GM19463 (cell line): Measurements from ENCODE around the gene PDIA3.
"Not testable (repeated sequence)": the region's sequence is repeated elsewhere in the genome, so short reads cannot be mapped to it uniquely, and the experiment has no call there.

Experiments used
- ATAC-seq: cut with Tn5 transposase; IDR thresholded peaks from one replicate; pipeline ENCODE4 v1.9.1; 2021; ENCODE audit warnings: mild to moderate bottlenecking, moderate library complexity; ENCODE audit not compliant: unreplicated experiment

PDIA3 gene

DNA sequence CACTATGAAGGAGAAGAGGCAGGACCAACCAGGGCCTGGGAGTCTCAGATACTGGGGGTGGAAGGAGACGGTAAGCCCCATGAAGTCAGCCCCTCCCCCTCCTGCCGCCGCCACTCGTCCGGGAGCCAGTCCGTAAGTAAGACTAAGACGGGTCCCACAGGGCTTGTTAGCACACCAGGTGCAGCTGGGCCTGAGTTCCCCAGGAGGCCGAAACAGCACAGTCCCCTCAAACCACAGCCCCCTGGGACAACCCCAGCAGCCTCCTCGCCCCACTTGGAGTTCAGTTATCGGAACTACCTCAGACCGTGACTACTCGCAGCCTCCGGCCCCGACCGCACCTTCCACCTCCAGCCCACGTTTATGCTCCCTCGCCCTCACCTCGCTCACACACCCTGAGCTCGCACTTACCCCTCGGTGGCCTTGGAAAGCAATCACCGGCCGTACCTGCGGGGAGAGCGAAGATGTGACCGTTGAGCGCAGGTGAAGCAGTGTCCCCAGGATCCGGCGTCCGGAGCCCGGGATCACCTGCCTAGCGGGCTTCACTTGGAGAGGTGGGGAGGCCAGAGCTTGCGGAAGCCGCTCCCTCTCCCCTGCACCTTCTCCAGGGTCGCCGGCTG is 30.0 kb downstream of the PDIA3 start:
- ATAC-seq, result peak; percentile 58

DNA sequence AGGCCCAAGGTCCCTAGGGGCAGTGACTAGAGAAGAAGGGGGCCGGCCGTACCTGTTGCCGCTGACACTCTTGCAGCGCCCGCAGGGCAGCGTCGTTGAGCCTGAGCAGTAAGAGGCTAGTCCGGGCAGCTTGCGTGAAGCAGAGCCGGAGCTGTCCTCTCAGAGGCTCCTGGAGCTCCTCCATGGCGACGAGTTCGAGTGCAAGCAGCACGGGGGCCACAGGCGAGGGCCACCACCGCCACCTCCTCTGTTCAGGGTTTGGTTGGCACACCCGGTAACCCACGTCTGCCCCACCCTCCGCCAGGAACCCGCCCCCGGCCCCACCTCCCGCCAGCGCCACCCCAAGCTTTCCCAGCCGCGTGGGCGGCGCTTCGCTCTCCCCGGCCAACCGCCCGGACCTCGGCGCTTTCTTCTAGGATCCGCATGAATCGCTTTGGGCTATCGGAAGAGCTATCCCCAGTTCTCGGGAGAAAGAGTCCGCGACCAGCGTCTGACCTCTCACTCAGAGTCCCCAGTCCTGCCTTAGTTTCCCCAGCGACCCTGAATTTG is 30.6 kb downstream of the PDIA3 start, which contains the start of gene ELL3:
Gene ELL3, minus strand, starts transcription at position 249 of the 549 bp plus-strand sequence. Its CDS starts 65 bp downstream, at position 184.
- ATAC-seq, result peak; percentile 36

DNA sequence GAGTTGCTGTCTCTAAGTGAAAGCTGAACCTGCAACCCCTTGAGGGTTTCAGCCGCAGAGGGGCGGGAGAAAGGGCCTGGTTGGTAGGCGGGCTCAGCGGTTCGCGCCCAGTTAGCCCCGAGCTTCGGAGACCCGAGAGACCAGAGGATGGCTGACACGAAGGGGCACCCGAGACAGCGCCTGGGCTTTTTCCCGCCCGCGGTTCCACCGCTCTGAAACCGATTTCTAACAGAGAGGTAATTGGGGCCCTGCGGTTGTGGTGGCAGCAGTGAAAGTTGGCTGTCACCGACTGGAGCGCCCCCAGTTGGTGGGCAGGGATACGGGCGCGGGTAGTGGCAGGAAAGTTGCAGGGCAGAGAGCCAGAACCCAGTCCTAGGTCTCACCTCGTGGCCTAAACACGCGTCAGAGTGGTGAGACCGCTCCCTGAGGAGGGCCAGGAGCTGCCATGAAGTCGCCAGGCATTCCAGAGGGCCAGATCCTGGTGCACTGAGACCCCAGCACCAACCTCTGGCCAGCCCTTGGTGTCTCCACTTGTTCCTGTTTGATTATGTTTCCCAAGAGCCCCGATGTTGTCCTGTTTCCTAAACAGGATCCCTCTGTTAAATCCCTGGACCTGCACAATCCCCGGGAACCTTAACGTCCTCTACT is 31.2 kb downstream of the PDIA3 start:
- ATAC-seq, result peak; percentile 67

DNA sequence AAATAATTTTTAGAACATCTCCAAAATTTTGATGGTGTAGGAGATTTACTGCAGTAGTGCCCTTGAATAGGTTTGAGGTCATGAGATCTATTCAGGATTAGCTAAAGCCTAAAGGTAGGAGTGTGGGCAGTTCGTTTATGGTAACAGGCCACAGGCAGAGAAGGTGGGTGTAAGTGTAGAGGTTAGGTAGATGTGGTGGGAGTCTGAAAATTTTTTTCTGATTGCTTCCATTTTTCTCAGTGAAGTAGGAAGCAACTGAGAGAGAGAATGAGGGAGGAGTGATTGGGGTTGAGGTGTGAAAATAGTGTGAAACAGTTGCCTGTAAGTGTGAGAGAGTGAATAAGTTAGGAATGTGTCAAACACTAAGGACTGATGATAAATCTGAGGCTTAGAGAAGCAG is 32.8 kb downstream of the PDIA3 start:
- no peak for ATAC-seq

DNA sequence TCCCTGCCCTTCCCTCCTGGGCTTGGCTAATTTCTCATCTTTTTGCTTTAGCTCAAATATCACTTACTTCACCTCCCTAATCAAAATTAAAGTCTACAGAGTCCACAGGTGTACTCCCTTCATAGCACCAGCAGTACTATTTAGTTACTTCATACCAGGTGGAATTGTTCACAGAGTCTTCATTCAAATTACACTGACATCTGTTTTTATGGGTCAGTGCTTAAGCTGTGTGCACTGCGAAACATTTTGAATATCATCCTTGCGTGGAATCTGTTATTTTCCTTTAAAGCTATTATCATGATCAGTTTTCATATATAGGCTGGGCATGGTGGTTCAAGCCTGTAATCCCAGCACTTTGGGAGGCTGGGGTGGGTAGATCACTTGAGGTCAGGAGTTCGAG is 43.2 kb downstream of the PDIA3 start:
- no peak for ATAC-seq

DNA sequence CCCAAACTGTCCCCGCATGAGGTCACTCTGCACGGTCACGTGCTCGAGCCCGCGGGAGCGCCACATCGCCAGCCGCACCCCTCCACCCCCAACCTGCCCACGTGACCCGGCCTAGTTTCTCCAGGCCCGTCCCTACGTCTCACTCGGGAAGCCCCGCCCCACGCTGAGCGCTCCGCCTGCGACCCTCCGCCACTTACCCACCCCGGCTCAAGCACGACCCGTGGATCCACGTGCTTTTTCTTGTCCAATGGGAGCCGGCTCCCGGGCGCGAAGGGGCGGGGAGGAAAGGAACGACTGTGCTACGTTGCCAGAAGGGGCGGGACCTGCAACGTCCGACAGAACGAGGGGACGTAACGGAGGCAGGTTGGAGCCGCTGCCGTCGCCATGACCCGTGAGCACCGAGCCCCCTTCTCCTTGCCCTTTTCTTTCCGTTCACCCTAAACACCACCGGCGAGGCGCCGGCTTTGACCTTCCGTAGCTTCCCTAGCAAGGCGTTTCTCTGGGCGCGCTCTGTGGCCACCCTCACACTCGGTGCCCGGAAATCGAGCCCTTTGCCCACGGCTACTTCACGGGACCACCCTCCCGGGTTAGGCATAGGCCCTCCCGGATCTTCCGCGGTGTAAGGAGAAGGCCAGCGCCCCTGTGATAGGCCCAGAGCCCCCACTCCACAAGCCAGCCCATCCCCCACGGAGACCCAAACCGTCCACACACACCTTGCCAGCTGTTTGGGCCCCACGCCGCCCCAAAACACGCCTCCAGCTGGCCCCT is 45.9 kb downstream of the PDIA3 start, which contains the start of gene SERF2:
Gene SERF2, plus strand, starts transcription at position 328 of the 768 bp plus-strand sequence. Its CDS starts 57 bp downstream, at position 385.
- ATAC-seq, result peak; percentile 86

DNA sequence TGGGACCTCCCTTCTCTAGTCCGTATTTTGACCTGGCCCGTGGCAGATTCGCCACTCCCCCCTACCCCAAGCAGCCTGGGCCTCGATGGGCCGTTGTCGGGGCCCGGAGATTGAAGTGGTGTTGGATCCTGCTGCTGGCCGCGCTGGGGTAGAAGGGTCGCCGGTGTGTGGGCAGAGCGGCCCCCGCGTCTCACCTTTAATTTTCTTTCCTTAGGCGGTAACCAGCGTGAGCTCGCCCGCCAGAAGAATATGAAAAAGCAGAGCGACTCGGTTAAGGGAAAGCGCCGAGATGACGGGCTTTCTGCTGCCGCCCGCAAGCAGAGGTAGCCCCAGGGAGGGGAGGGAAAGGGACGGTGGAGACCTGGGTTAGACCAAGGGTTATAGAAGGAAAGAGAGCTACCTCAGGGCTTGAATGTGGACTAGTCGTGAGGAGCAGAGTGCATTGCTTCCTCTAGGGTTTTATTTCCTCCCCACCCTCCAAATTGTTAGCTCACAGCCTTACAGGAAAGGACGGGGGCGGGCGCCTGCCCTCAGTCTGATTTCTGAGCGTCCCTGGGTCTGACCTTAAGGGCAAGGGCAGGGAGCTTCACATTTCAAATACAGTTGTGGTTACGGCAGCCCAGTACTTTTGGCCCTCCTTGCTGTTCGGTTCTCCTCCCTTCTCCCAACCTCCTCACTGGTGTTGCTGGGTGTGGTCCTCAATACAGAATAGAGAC is 46.7 kb downstream of the PDIA3 start:
- ATAC-seq, result no peak

DNA sequence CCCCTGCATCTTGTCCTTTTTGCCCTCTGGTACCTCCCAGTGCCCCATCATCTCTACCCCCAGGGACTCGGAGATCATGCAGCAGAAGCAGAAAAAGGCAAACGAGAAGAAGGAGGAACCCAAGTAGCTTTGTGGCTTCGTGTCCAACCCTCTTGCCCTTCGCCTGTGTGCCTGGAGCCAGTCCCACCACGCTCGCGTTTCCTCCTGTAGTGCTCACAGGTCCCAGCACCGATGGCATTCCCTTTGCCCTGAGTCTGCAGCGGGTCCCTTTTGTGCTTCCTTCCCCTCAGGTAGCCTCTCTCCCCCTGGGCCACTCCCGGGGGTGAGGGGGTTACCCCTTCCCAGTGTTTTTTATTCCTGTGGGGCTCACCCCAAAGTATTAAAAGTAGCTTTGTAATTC is 47.4 kb downstream of the PDIA3 start:
- ATAC-seq, result no peak

DNA sequence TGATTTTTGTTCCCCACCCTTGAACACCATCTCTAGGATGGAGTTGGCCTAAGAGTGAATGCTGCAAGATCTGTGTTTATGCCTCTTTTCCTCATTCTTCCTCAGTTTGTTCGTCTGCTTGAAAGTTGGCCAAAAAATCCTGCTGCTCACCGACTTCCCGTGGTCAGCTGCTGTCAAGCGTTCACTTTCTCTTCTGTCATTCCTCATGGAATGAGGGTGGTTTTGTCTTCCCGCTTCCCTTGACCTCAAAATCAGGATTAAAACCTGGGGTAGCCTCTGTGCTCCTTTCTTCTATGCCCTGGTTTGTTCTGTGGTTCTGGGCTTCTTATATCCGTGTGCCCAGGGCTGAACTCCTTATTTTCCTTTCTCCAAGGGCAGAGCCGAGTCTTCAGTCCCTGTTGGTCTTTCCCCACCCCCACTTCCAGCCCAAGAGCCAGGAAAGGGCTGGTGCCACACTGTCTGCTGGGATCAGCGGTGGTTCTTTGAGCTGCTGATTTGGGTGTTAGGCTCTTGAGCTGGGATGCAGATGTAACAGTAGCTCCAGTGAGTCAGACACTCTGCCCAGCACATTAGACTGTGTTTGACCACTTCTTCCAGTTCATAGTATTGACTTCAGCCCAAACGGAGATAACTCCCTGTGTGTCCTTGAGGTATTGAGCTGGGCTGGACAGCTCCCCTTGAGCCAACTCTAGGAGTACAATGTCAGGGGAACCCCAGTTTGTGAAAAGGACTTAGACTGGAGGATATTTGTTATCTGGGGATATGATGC is 48.2 kb downstream of the PDIA3 start:
- ATAC-seq, result no peak

DNA sequence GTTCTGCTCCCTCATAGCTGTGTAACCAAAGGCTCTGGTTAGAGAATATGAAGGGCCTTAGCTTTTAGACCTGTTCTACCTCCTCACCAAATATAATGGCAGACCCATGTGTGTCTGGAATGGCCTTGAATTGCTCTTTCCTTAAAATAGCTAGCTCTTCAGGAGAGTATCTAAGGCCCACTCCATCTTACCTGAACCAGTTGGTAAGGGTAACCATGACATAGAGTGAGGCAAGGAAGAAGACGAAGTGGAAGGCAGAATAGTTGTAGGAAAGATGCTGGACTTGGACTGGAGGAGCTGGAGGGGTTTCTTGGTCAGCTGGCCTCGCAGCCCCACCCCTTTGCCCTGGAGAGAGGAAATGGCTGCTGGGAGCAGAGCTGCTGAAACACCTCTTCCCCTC is 49.0 kb downstream of the PDIA3 start:
- no peak for ATAC-seq

DNA sequence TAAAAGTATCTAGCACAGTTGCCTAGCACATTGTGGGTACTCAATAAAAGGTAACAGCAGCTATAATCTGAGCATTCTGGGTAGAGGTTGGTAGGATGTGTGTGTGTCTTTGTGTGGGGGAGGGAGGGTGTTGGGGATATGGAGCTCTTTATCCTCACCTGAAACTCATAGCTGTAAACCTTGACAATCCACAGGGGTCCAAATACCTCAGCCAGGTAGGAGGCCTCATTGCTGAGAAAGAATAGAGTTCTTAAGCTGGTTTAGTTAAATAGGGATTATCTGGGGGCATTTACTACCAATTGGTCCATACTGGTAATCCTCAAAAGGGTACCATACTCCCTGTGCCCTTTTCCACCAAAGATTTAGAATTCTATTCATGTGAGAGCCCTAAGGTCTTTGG is 49.8 kb downstream of the PDIA3 start:
- ATAC-seq, result no peak

DNA sequence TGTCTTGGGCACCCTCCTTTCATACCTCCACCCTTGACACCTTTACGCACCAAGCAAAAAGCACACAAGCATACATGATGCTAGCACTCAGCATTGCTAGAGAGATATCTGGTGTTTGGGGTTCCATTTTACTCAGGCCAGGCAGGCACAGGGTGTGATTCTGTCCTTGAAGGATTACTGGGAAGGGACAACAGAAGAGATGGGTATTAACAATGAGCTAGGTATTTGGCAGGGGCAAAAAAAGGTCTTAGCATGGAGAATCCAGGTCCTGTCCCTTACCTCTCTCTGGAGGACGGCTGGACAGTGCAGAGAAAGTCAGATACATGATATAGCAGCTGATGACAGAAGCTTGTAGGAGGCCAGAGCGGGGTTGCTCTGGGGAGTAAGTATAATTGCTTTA is 50.3 kb downstream of the PDIA3 start:
- ATAC-seq, result no peak

DNA sequence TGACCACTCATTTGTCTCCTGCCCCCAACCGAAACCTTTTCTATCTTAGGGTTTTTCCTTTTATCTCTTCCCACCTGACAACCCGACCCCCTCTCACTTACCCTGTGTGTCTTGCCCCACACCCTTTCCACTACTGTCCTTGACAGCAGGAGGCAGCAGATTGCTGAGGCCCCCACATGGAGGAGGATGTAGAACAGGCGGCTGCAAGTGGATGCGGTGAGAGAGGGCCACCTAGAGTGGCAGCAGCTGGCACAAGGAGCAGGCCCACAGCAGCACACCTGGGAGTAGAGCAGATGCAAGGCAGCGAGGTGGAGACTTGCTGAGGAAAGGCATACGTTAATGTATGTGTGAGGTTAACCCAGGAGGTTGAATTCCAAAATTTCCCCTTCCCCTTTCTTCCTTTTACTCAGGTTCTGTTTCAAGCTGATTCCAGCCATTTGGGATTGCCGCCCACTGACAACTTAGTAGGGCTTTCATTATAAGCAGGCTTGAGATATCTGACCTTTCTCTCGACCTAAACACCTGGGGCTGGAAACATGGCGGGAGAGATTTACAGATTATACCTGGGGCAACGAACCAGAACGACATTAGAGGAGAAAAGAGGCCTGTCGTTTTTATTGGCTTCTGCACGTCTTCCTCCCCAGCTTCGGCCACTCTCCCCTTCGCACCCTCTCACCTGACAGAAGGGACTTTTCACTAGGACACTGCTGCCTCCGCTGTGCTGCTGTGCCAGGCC is 53.1 kb downstream of the PDIA3 start:
- peak; percentile 46 for ATAC-seq

DNA sequence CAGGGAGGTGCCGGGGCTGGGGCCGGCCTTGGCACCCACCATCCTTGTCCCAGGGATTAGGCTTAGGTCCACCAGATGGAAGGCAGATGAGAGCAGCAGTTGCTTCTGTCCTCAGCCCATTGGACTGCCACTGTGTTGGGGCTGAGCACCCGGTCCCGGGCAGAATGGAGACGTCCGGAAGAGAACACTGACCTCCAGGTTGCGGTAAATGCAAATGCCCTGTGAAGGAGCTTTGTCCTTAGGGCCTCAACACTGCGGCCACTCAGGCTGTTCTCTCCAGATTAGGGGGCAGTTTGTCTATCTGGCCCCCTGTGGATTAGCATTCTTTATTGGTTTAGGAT is 53.7 kb downstream of the PDIA3 start, which contains the start of gene SERINC4:
Gene SERINC4, minus strand, starts transcription at position 276 of the 341 bp plus-strand sequence. Its CDS starts 234 bp downstream, at position 42.
- ATAC-seq, result no peak

DNA sequence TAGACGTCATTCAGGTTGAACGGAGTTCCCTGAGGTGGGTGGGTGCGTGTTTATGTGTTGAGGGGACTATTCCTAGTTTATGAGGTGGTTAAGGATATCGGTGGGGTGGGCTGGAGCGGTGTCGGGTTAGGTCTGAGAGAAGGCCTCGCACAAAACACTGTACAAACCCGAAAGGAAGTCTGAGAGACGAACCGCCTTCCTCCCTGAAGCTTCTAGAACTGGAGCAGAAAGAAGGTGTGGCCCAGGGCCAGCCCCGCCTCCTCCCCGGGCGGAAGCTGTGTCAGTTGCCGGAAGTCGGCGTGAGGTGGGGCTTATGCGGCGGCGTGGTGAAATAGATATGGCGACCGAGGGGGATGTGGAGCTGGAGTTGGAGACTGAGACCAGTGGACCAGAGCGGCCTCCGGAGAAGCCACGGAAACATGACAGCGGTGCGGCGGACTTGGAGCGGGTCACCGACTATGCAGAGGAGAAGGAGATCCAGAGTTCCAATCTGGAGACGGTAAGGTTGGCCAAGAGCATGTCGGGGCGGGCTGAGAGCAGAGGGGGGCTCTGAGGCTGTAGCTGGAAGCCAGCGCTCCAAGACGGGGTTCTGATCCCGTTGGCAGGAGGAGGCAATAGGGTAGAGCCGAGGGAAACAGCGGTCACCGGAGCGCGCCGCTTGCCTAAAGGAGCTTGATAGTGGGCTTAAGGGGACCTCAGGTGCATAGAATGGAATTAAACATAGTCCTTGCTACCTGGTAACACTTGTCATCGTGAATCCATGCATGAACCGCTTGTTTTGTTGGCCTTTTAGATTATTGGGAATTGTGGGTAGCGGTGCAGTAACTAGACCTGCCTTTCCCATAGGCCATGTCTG is 54.3 kb downstream of the PDIA3 start, which contains the start of gene HYPK:
Gene HYPK, plus strand, starts transcription at position 314 of the 856 bp plus-strand sequence. Its CDS starts 24 bp downstream, at position 338.
- ATAC-seq, result peak; percentile 85

DNA sequence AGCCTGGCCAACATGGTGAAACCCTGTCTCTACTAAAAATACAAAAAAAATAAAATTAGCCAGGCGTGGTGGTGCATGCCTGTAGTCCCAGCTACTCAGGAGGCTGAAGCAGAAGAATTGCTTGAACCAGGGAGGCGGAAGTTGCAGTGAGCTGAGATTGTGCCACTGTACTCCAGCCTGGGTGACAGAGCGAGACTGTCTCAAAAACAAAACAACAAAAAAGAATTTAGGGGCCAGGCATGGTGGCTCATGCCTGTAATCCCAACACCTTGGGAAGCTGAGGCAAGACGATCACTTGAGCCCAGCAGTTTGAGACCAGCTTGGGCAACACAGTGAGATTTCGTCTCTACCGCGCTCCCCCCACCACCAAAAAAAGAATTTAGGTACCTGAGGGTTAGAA is 56.4 kb downstream of the PDIA3 start:
- ATAC-seq, result not testable (repeated sequence)

DNA sequence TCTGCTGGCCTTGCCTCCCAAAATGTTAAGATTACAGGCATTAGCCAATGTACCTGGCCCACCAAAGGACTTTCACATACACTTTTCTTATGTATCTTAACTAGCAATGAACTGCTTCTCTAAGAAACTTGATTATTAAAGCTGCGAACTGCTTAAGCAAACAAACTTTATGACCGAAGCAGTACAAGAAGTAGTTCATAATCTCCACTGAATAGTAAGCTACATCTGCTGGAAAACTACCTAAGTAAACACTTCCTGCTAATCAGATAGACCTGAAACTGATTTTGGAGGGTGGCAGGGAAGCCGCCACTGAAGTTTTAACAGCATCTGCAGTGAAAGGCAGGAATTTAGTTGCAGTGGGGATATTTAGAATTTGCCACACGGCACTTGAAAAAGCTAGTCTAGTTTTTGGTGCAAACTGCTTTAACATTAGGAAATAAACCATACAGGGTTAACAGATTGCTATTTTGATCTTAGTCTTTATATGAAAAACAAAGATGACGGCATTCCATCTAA is 62.3 kb downstream of the PDIA3 start:
- no peak for ATAC-seq
